Testis (tissue), 3 donors: ENCODE measurements around the gene SEMA3F. TPM values are rescaled to one million over a fixed set of nuclear protein-coding genes. Genes with fewer than 3 reads are reported as not detected.

ENCODE experiments used
- DNase-seq: peaks from one replicate; pipeline ENCODE4 v3.0.0-alpha.2; 2019
- H3K27ac ChIP-seq, 2 donors: fragments of 200-600 bp; sonication (generic); one replicate each; pipeline ENCODE4 v1.5.1; 2019
- H3K27me3 ChIP-seq: fragments of 200-600 bp; sonication (generic); one replicate; pipeline ENCODE4 v1.5.1; 2019
- H3K36me3 ChIP-seq: fragments of 200-600 bp; sonication (generic); one replicate; pipeline ENCODE4 v1.5.1; 2017; ENCODE audit warnings: low read depth; ENCODE audit errors: missing control alignments
- H3K4me1 ChIP-seq: fragments of 200-600 bp; sonication (generic); one replicate; pipeline ENCODE4 v1.5.1; 2019
- H3K4me3 ChIP-seq, 2 donors: fragments of 200-600 bp; sonication (generic); one replicate each; pipeline ENCODE4 v1.5.1; 2017 to 2019
- H3K9me3 ChIP-seq: fragments of 200-600 bp; sonication (generic); one replicate; pipeline ENCODE4 v1.5.1; 2017
- CTCF ChIP-seq, 3 experiments: fragments of 450-650 bp in 2 of 3; fragments of 200-600 bp in 1 of 3; sonication (generic) in 1 of 3; IDR thresholded peaks; one replicate each; pipeline ENCODE4 v1.5.1; 2016 to 2019; ENCODE audit warnings: antibody characterized with exemption in 3 of 3, mild to moderate bottlenecking in 2 of 3, moderate library complexity in 1 of 3
- POLR2A ChIP-seq: fragments of 450-650 bp; IDR thresholded peaks from one replicate; pipeline ENCODE4 v1.6.1; 2017; ENCODE audit warnings: antibody characterized with exemption, mild to moderate bottlenecking, moderate library complexity
- WGBS, 2 donors: methylation state at CpG; one replicate each; pipeline ENCODE4 v1.1.5; 2018; 5-methylcytosine and 5-hydroxymethylcytosine counted together
- intact Hi-C: fragments of 100-400 bp; cut with DNase I; formaldehyde crosslinking; loops from one replicate; pipeline ENCODE4 v1.15.1; 2023; ENCODE audit warnings: low total_unique reads
- polyA plus RNA-seq: library from polyadenylated mRNA; stranded (reverse); fragments of 350-450 nt; fragmentation: Illumina TruSeq; extraction: RNeasy Lipid Tissue Mini Kit (QIAGEN cat#74804); gene quantifications from one replicate; pipeline ENCODE4 v1.2.3, GENCODE V29; 2014; ENCODE audit warnings: low read depth, low replicate concordance; ENCODE audit not compliant: insufficient read depth
- total RNA-seq, 2 donors: library from RNA; depleted of rRNA; stranded (reverse); fragments of >200 nt; gene quantifications; one replicate each; pipeline ENCODE4 v1.2.3, GENCODE V29; 2016

The SEMA3F gene
- total and polyA plus RNA-seq, 3 donors from 2014 or later, result 6.9 to 8.3 (median 7.5) TPM

- 93 to 97% methylated on average over 7 to 13 of the region's 13 CpGs for WGBS, 2 donors
- TF ChIP-seq POLR2A, result no peak
- TF ChIP-seq CTCF (IDR thresholded peaks at IDR 0.05), result no peak
- Histone ChIP-seq H3K9me3 (no peaks in the 10 kb centered on the region), H3K27ac (no peak overlapping the region), H3K4me1 (no peaks in the 10 kb centered on the region), H3K36me3 (no peaks in the 10 kb centered on the region), H3K27me3 (no peaks in the 10 kb centered on the region), H3K4me3 (no peak overlapping the region)
- no peak for DNase-seq
- intact Hi-C loops, result no loop called here
Observed at GRCh38 chr3:50139718-50140423, 15.3 kb upstream of the SEMA3F start.

GRCh38 chr3:50140990-50141389 lies 14.1 kb upstream of the SEMA3F start:
- intact Hi-C loops, result no loop called here
- 89 to 94% methylated on average over 12 of the region's 12 CpGs for WGBS, 2 donors

GRCh38 chr3:50146316-50146901 lies 8.7 kb upstream of the SEMA3F start:
- WGBS, 2 donors, result 88 to 90% methylated on average over 2 to 3 of the region's 3 CpGs
- no peak overlapping the region for H3K4me3 ChIP-seq
- intact Hi-C loops, result no loop called here
- H3K27me3 ChIP-seq, result no peaks in the 10 kb centered on the region
- H3K36me3 ChIP-seq, result no peaks in the 10 kb centered on the region
- TF ChIP-seq CTCF (IDR thresholded peaks at IDR 0.05) (no peak), POLR2A (no peak)
- H3K4me1 ChIP-seq, result no peaks in the 10 kb centered on the region
- H3K27ac ChIP-seq, result no peak overlapping the region
- no peaks in the 10 kb centered on the region for H3K9me3 ChIP-seq
- no peak for DNase-seq

More at GRCh38 chr3:50140990-50141389, 14.1 kb upstream of the SEMA3F start:
- no peak for TF ChIP-seq POLR2A
- no peak for TF ChIP-seq CTCF (IDR thresholded peaks at IDR 0.05)
- Histone ChIP-seq H3K4me3 (no peak overlapping the region), H3K27ac (no peak overlapping the region), H3K36me3 (no peaks in the 10 kb centered on the region), H3K4me1 (no peaks in the 10 kb centered on the region), H3K9me3 (no peaks in the 10 kb centered on the region), H3K27me3 (no peaks in the 10 kb centered on the region)
- DNase-seq, result no peak

GRCh38 chr3:50147016-50147415 lies 8.1 kb upstream of the SEMA3F start:
- H3K27me3 ChIP-seq, result no peaks in the 10 kb centered on the region
- no peak for TF ChIP-seq CTCF (IDR thresholded peaks at IDR 0.05)
- no peak for TF ChIP-seq POLR2A
- no peak overlapping the region for H3K27ac ChIP-seq
- H3K9me3 ChIP-seq, result no peaks in the 10 kb centered on the region
- no peaks in the 10 kb centered on the region for H3K4me1 ChIP-seq
- WGBS, 2 donors, result 94 to 98% methylated on average over 5 to 7 of the region's 7 CpGs
- H3K4me3 ChIP-seq, result no peak overlapping the region
- intact Hi-C loops, result no loop called here
- H3K36me3 ChIP-seq, result no peaks in the 10 kb centered on the region
- no peak for DNase-seq

GRCh38 chr3:50147447-50147846 lies 7.7 kb upstream of the SEMA3F start:
- DNase-seq, result no peak
- intact Hi-C loops, result no loop called here
- H3K4me1 ChIP-seq, result no peaks in the 10 kb centered on the region
- no peak overlapping the region for H3K4me3 ChIP-seq
- H3K27ac ChIP-seq, result no peak overlapping the region
- 60 to 92% methylated on average over 1 to 2 of the region's 2 CpGs for WGBS, 2 donors
- no peaks in the 10 kb centered on the region for H3K36me3 ChIP-seq
- no peaks in the 10 kb centered on the region for H3K9me3 ChIP-seq
- TF ChIP-seq POLR2A, result no peak
- no peak for TF ChIP-seq CTCF (IDR thresholded peaks at IDR 0.05)
- H3K27me3 ChIP-seq, result no peaks in the 10 kb centered on the region
